ENCODE measurements around the gene SLC25A46.

GRCh38 chr5:110738503-110738811 is 350 bp upstream of the SLC25A46 start:
- TF ChIP-seq CTCF (IDR thresholded peaks at IDR 0.05) (no peak), EZH2 (IDR thresholded peaks at IDR 0.05) (peak; percentile 61), EZH2phosphoT487 (IDR thresholded peaks at IDR 0.05) (no peak)

Measured in neural progenitor cell (in vitro differentiated cells).